ENCODE results near the gene TTC7B. TPM values are rescaled to one million over a fixed set of nuclear protein-coding genes. Genes with fewer than 3 reads are reported as not detected.

Gene TTC7B
- total and polyA plus RNA-seq, 2 of the 8 experiments (the other 6 are each of a cell fraction or from before 2014, with no cell fraction given) = 23.7 to 34.0 TPM

DNA sequence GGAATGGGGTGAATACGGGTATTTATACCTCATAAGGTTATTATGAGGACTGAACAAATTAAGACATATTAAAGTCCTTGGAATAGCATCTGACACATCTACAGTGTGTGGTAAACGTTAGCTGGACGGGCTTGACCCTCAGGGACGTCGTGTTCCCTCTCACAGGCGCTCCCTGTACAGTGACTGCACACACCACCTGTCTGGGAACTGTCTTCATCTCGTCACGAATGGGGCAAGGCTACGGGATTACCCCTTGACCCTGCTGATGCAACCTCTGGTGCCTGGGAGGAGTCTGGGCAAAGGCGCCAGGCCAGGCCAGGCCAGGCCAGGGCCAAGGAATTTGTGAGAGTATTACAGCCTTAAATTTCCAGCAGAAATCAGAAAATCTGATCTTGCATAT, 228.3 kb downstream of the TTC7B start (continued):
- TF ChIP-seq CHD7 (IDR thresholded peaks at IDR 0.05; ENCODE audit: insufficient replicate concordance, low read length) (no peak), MAFK (IDR thresholded peaks at IDR 0.05; ENCODE audit: low read depth, low read length) (no peak), CTBP2 (IDR thresholded peaks at IDR 0.05; ENCODE audit: borderline replicate concordance, insufficient read depth, insufficient read length, low read length) (no peak), FOSL1 (IDR thresholded peaks at IDR 0.05; ENCODE audit: insufficient read depth, low read depth, low read length) (no peak), GTF2F1 (IDR thresholded peaks at IDR 0.05; ENCODE audit: borderline replicate concordance, low read depth, low read length) (no peak), JUND (IDR thresholded peaks at IDR 0.05; ENCODE audit: low read length) (no peak)
